ENCODE results near the gene IST1.

The IST1 gene

DNA sequence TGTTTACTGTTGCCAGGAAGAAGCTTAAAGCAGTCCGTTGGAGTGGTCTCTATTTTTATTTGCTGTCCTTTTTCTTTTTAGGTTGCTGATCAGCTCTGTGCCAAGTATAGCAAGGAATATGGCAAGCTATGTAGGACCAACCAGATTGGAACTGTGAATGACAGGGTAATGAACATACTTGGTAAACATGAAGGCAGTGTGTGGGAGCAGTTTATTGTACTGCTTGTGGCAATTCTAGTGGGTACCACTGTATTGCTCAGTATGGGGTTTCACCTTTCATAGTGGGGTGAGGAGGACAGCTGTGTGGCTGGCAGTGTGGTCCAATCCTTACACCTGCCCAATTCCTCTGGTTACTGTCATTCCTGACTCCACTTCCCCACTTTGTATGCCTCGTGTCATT is 25.3 kb downstream of the IST1 start:
- DNase-seq = no peak

- DNase-seq = no peak
Observed at GRCh38 chr16:71923941-71924690, 28.8 kb downstream of the IST1 start.

- no peak for DNase-seq
Observed at GRCh38 chr16:71924710-71925109, 29.4 kb downstream of the IST1 start.

DNA sequence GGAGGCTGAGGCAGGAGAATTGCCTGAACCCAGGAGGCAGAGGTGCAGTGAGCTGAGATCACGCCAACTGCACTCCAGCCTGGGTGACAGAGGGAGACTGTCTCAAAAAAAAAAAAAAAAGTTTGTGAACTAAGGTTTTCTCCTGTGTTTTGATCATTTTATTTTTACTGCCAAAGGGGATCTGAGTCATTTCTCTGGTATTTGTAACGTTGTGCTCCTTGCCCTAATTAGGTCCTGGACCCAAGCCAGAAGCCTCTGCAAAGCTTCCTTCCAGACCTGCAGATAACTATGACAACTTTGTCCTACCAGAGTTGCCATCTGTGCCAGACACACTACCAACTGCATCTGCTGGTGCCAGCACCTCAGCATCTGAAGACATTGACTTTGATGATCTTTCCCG is 32.1 kb downstream of the IST1 start:
- DNase-seq = no peak

GRCh38 chr16:71927787-71928186 is 32.5 kb downstream of the IST1 start:
- DNase-seq = no peak

GRCh38 chr16:71929048-71929447 is 33.7 kb downstream of the IST1 start:
- no peak for DNase-seq

GRCh38 chr16:71930013-71930563 is 34.8 kb downstream of the IST1 start:
- DNase-seq = no peak

DNA sequence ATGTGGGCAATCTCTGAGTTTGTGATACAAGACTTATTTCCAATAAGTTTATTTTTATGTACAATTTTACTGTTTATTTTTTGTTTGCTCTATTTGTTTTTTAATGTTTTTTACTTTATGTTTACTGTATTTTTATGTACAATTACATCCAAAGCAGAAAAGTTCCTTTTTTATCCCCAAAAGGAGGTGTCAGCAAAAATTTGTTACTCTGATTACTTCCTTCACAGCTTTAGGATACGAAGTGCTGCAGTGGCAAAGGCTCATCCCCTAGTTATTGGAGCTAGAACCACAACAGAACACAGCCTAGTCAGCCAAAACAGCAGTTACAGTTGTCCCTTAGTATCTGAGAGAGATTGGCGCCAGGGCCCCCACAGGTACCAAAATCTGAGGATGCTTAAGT is 35.7 kb downstream of the IST1 start:
- DNase-seq = no peak

GRCh38 chr16:71931599-71931998 is 36.3 kb downstream of the IST1 start:
- DNase-seq = no peak

DNA sequence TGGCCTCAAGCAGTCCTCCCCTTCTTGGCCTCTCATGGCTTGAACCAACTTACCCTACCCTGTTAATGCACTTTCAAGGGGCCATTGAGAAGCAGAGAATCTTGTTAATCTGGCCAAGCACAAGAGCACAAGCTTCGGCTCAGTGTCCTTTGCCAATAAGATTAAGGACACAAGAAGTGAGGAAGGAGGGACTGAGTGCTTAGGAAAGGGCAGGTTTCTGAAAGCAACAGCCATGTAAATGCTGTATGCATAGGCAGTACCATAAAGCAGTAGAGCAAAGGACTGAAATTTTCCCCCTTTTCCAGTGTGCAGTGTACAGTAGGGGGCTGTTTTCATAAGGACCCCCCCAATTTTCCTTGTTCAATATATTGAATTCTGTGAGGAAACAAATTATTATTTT is 37.7 kb downstream of the IST1 start:
- DNase-seq = no peak

- DNase-seq = no peak
Observed at GRCh38 chr16:71933913-71934695, 38.8 kb downstream of the IST1 start.

- no peak for DNase-seq
Observed at GRCh38 chr16:71937868-71938510, 42.7 kb downstream of the IST1 start.

DNA sequence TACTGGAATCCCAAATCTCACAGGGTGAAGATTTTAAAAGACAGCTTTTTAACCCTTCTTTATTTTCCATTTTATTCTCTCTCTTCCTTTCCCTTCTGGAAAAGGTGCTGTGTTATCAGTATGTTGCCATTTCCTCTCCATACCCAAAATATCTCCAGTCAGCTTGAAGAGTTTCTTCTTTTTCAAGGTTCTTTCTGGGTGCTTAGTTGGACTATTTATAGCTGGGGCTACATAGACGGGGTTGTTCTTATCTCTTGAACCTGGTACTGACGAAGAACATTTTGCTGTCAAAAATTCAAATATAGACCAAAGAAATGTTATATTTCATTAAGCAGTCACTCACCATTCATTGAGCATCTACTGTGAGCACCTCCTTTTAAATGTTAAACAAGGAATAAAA is 48.6 kb downstream of the IST1 start:
- no peak for DNase-seq

DNA sequence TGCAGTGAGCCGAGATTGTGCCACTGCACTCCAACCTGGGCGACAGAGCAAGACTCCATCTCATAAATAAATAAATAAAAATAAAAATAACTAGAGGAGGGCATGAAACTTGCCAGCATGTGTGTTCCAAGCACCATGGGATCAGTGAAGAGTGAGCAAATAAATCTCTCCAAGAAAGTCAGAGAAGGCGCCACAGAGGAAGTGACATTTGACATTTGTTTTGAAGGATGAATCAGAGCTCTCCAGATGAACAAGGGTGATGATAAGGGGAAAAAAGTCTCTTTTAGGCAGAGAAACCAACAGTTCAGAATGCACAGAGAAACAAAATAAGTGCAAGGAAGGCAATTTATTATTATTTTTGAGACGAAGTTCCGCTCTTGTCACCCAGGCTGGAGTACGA is 50.3 kb downstream of the IST1 start:
- no peak for DNase-seq

GRCh38 chr16:71952825-71953224 is 57.5 kb downstream of the IST1 start:
- DNase-seq = no peak

DNA sequence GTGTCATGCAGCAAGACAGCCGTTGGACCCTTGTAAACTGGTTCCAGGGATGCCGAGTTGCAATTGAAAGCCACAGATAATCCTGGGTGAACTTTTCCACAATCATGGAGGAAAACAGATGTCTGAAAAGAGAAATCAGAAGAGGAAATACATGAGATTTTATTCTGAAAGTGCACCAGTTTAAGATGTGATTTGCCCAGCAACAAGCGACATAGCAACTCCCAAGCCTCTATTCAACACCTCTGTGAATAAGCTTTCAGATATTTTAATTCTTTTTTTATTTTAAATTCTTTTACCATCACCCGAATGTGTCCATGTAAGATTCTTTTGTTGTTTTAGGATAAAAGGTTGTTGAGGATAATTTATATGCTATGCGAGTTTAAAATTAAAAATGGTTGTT is 58.8 kb downstream of the IST1 start:
- no peak for DNase-seq

GRCh38 chr16:71954699-71955195 is 59.4 kb downstream of the IST1 start:
- DNase-seq = no peak

DNA sequence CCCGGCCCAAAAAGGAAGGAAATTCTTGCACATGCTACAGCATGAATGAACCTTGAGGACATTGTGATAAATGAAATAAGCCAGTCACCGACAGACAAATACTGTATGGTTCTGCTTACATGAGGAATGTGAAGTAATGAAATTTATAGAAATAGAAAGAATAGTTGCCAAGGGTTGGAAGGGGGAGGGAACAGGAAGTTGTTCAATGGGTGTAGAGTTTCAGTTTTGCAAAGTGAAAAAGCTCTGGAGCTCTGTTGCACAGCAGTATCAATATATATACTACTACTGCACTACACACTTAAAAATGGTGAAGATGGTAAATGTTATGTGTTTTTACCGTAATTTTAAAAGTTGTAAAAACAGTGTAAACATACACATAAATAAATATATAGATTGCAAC is 61.2 kb downstream of the IST1 start:
- no peak for DNase-seq

GRCh38 chr16:71961066-71962039 is 66.0 kb downstream of the IST1 start:
- DNase-seq = peak; percentile 55

- no peak for DNase-seq
Observed at GRCh38 chr16:71963125-71963875, 68.0 kb downstream of the IST1 start.

GRCh38 chr16:71965223-71965622 is 69.9 kb downstream of the IST1 start:
- DNase-seq = no peak

- DNase-seq = no peak
Observed at GRCh38 chr16:71966932-71967331, 71.6 kb downstream of the IST1 start.

All from NCI-H510A treated with DMSO at 0.1 percent for 48 hours (cell line).